ENCODE data around the gene GBA2.

GBA2 gene

GRCh38 chr9:35756275-35757225 lies 7.5 kb upstream of the GBA2 start:
- DNase-seq (ENCODE audit: insufficient read length, low spot score) (peak; percentile 62), FAIRE-seq (no peak)
- TF ChIP-seq POLR2A (IDR thresholded peaks at IDR 0.05; ENCODE audit: low read depth, low read length) (no peak; the same call in 1 of the 2 replicates), TAF1 (IDR thresholded peaks at IDR 0.05; ENCODE audit: low read depth, low read length) (no peak), PAX5 (IDR thresholded peaks at IDR 0.05; ENCODE audit: insufficient read depth, low read length, severe bottlenecking) (no peak), SPI1 (IDR thresholded peaks at IDR 0.05; ENCODE audit: low read depth, low read length) (peak; percentile 88)

GRCh38 chr9:35755071-35755470 lies 6.0 kb upstream of the GBA2 start:
- FAIRE-seq (no peak), DNase-seq (ENCODE audit: insufficient read length, low spot score) (no peak)
- no peak for TF ChIP-seq POLR2A (IDR thresholded peaks at IDR 0.05; ENCODE audit: low read depth, low read length)
- no peak for TF ChIP-seq TAF1 (IDR thresholded peaks at IDR 0.05; ENCODE audit: low read depth, low read length)
- TF ChIP-seq SPI1 (IDR thresholded peaks at IDR 0.05; ENCODE audit: low read depth, low read length) = no peak
- no peak for TF ChIP-seq PAX5 (IDR thresholded peaks at IDR 0.05; ENCODE audit: insufficient read depth, low read length, severe bottlenecking)
- no peak for TF ChIP-seq POU2F2 (IDR thresholded peaks at IDR 0.05; ENCODE audit: low read depth, low read length)
- no peak for TF ChIP-seq POLR2AphosphoS5 (IDR thresholded peaks at IDR 0.05; ENCODE audit: low read depth, low read length)

GRCh38 chr9:35754264-35754663 lies 5.2 kb upstream of the GBA2 start, which contains the start of gene MSMP:
TSS of gene MSMP (minus strand) at chr9:35754276. CDS start at chr9:35754129, 147 bp downstream.
- no peak for DNase-seq (ENCODE audit: insufficient read length, low spot score)
- TF ChIP-seq SPI1 (IDR thresholded peaks at IDR 0.05; ENCODE audit: low read depth, low read length) = no peak
- TF ChIP-seq POU2F2 (IDR thresholded peaks at IDR 0.05; ENCODE audit: low read depth, low read length) = no peak
- TF ChIP-seq POLR2AphosphoS5 (IDR thresholded peaks at IDR 0.05; ENCODE audit: low read depth, low read length) = no peak
- TF ChIP-seq PAX5 (IDR thresholded peaks at IDR 0.05; ENCODE audit: insufficient read depth, low read length, severe bottlenecking) = no peak
- TF ChIP-seq TAF1 (IDR thresholded peaks at IDR 0.05; ENCODE audit: low read depth, low read length) = no peak
- TF ChIP-seq POLR2A (IDR thresholded peaks at IDR 0.05; ENCODE audit: low read depth, low read length) = no peak
- no peak for FAIRE-seq

- FAIRE-seq (no peak), DNase-seq (ENCODE audit: insufficient read length, low spot score) (no peak)
- TF ChIP-seq SPI1 (IDR thresholded peaks at IDR 0.05; ENCODE audit: low read depth, low read length) (no peak), TAF1 (IDR thresholded peaks at IDR 0.05; ENCODE audit: low read depth, low read length) (no peak), PAX5 (IDR thresholded peaks at IDR 0.05; ENCODE audit: insufficient read depth, low read length, severe bottlenecking) (no peak), POU2F2 (IDR thresholded peaks at IDR 0.05; ENCODE audit: low read depth, low read length) (no peak)
These were observed 4.4 kb upstream of the GBA2 start for GRCh38 chr9:35753466-35753865.

GRCh38 chr9:35750256-35750531 lies 1.2 kb upstream of the GBA2 start:
- TF ChIP-seq POLR2A (IDR thresholded peaks at IDR 0.05; ENCODE audit: low read depth, low read length) (no peak), POLR2AphosphoS5 (IDR thresholded peaks at IDR 0.05; ENCODE audit: low read depth, low read length) (no peak), PAX5 (IDR thresholded peaks at IDR 0.05; ENCODE audit: insufficient read depth, low read length, severe bottlenecking) (no peak), POU2F2 (IDR thresholded peaks at IDR 0.05; ENCODE audit: low read depth, low read length) (no peak), SPI1 (IDR thresholded peaks at IDR 0.05; ENCODE audit: low read depth, low read length) (no peak), TAF1 (IDR thresholded peaks at IDR 0.05; ENCODE audit: low read depth, low read length) (no peak)
- FAIRE-seq (no peak), DNase-seq (ENCODE audit: insufficient read length, low spot score) (no peak)

- peak; percentile 89 for FAIRE-seq
- 0 out of 2 replicates have a peak, but pooled peaks have one; percentile 25 for TF ChIP-seq SPI1 (IDR thresholded peaks at IDR 0.05; ENCODE audit: low read depth, low read length)
- TF ChIP-seq PAX5 (IDR thresholded peaks at IDR 0.05; ENCODE audit: insufficient read depth, low read length, severe bottlenecking) = no peak
- TF ChIP-seq TAF1 (IDR thresholded peaks at IDR 0.05; ENCODE audit: low read depth, low read length) = no peak
- peak; percentile 25 for DNase-seq (ENCODE audit: insufficient read length, low spot score)
These were observed 657 bp upstream of the GBA2 start for GRCh38 chr9:35749515-35750255.

- FAIRE-seq = peak; percentile 45
- no peak for DNase-seq (ENCODE audit: insufficient read length, low spot score)
- TF ChIP-seq POU2F2 (IDR thresholded peaks at IDR 0.05; ENCODE audit: low read depth, low read length) (no peak), SPI1 (IDR thresholded peaks at IDR 0.05; ENCODE audit: low read depth, low read length) (no peak), PAX5 (IDR thresholded peaks at IDR 0.05; ENCODE audit: insufficient read depth, low read length, severe bottlenecking) (no peak)
These were observed 678 bp downstream of the GBA2 start for GRCh38 chr9:35748242-35748857.

GRCh38 chr9:35746583-35746982 lies 2.4 kb downstream of the GBA2 start:
- TF ChIP-seq TAF1 (IDR thresholded peaks at IDR 0.05; ENCODE audit: low read depth, low read length) (no peak), POLR2AphosphoS5 (IDR thresholded peaks at IDR 0.05; ENCODE audit: low read depth, low read length) (no peak), POU2F2 (IDR thresholded peaks at IDR 0.05; ENCODE audit: low read depth, low read length) (no peak), POLR2A (IDR thresholded peaks at IDR 0.05; ENCODE audit: low read depth, low read length) (no peak), PAX5 (IDR thresholded peaks at IDR 0.05; ENCODE audit: insufficient read depth, low read length, severe bottlenecking) (no peak), SPI1 (IDR thresholded peaks at IDR 0.05; ENCODE audit: low read depth, low read length) (no peak)
- FAIRE-seq (no peak), DNase-seq (ENCODE audit: insufficient read length, low spot score) (no peak)

- TF ChIP-seq POLR2AphosphoS5 (IDR thresholded peaks at IDR 0.05; ENCODE audit: low read depth, low read length) (no peak), POLR2A (IDR thresholded peaks at IDR 0.05; ENCODE audit: low read depth, low read length) (no peak), SPI1 (IDR thresholded peaks at IDR 0.05; ENCODE audit: low read depth, low read length) (no peak), POU2F2 (IDR thresholded peaks at IDR 0.05; ENCODE audit: low read depth, low read length) (no peak), PAX5 (IDR thresholded peaks at IDR 0.05; ENCODE audit: insufficient read depth, low read length, severe bottlenecking) (no peak), TAF1 (IDR thresholded peaks at IDR 0.05; ENCODE audit: low read depth, low read length) (no peak)
- no peak for FAIRE-seq
These were observed 3.5 kb downstream of the GBA2 start for GRCh38 chr9:35745569-35745968.

More at GRCh38 chr9:35745569-35745968, 3.5 kb downstream of the GBA2 start:
- DNase-seq (ENCODE audit: insufficient read length, low spot score) = no peak
